Small intestine (tissue), 7 donors: Measurements from ENCODE around the gene NKAIN2. TPM values are rescaled to one million over a fixed set of nuclear protein-coding genes. Genes with fewer than 3 reads are reported as not detected.

ENCODE experiments used
- DNase-seq, 2 donors: peaks; one replicate each; pipeline versions ENCODE4 v3.0.0 to v3.0.0-alpha.2; 2013
- FAIRE-seq: peaks from 2 replicates; lab custom pipeline; 2012; peaks lifted over from hg19 to GRCh38; lab: Jason Lieb, UNC
- H3K27ac ChIP-seq, 3 donors: one replicate each; pipeline ENCODE4 v1.5.1; 2013; ENCODE audit warnings: low read length in 2 of 3, mild to moderate bottlenecking in 2 of 3, control low read depth in 1 of 3, inconsistent platforms in 1 of 3, low read depth in 1 of 3, moderate library complexity in 1 of 3
- H3K27me3 ChIP-seq, 3 donors: one replicate each; pipeline ENCODE4 v1.6.1; 2013; ENCODE audit warnings: low read length in 3 of 3, inconsistent platforms in 1 of 3; ENCODE audit not compliant: control insufficient read depth in 3 of 3, insufficient read depth in 3 of 3
- H3K36me3 ChIP-seq, 3 donors: one replicate each; pipeline ENCODE4 v1.6.1; 2013; ENCODE audit warnings: low read length in 3 of 3, inconsistent platforms in 1 of 3, low read depth in 1 of 3, mild to moderate bottlenecking in 1 of 3, moderate library complexity in 1 of 3; ENCODE audit not compliant: control insufficient read depth in 3 of 3, insufficient read depth in 2 of 3
- H3K4me1 ChIP-seq, 3 donors: one replicate each; pipeline ENCODE4 v1.6.1; 2013; ENCODE audit warnings: low read length in 2 of 3, inconsistent platforms in 1 of 3, low read depth in 1 of 3, mild to moderate bottlenecking in 1 of 3, moderate library complexity in 1 of 3; ENCODE audit not compliant: control insufficient read depth in 3 of 3, insufficient read depth in 2 of 3
- H3K4me3 ChIP-seq, 3 donors: one replicate each; pipeline ENCODE4 v1.5.1; 2013; ENCODE audit warnings: low read length in 3 of 3, control low read depth in 1 of 3, inconsistent platforms in 1 of 3, low read depth in 1 of 3, mild to moderate bottlenecking in 1 of 3, moderate library complexity in 1 of 3
- H3K9me3 ChIP-seq, 2 donors: one replicate each; pipeline ENCODE4 v1.6.1; 2013; ENCODE audit warnings: low read depth in 1 of 2, low read length in 1 of 2; ENCODE audit not compliant: control insufficient read depth in 2 of 2, insufficient read depth in 1 of 2
- WGBS, 3 donors: extraction: QIAGEN DNeasy Blood & Tissue Kit; methylation state at CpG; one replicate each; pipeline ENCODE4 v1.1.7; 2013; 5-methylcytosine and 5-hydroxymethylcytosine counted together
- polyA plus RNA-seq, 4 donors: library from polyadenylated mRNA; stranded (reverse) in 3 of 4; unstranded in 1 of 4; fragments of 200-250 nt in 3 of 4; fragments of 120-200 nt in 1 of 4; gene quantifications; one replicate each; pipeline versions ENCODE4 v1.2.1 to v1.2.3, GENCODE V29; 2013
- donor health status: healthy with polysubstance abuse.
- donor health status: control.
- donor health status: control.
- donor health status: Bipolar disorder and iron deficiency.
- donor health status: healthy.

Gene NKAIN2
- polyA plus RNA-seq, 4 donors: 0.16 to 1.4 (median 0.19) TPM; not detected in 1

GRCh38 chr6:124674042-124674441 is 870.4 kb downstream of the NKAIN2 start:
- Histone ChIP-seq H3K9me3 (peaks cover 0 to 7% of the 10 kb centered on the region in 2 donors), H3K27ac (no peak overlapping the region), H3K27me3 (no peaks in the 10 kb centered on the region), H3K36me3 (no peaks in the 10 kb centered on the region), H3K4me1 (no peaks in the 10 kb centered on the region), H3K4me3 (no peak overlapping the region)
- no peak for DNase-seq
- FAIRE-seq: no peak
- WGBS, 3 donors: 70 to 87% (median 76%) methylated on average over 1 of the region's 1 CpG

- H3K4me3 ChIP-seq: no peak overlapping the region
- 86 to 94% (median 87%) methylated on average over 3 of the region's 3 CpGs for WGBS, 3 donors
- H3K4me1 ChIP-seq: no peaks in the 10 kb centered on the region
- no peak overlapping the region for H3K27ac ChIP-seq
- no peaks in the 10 kb centered on the region for H3K27me3 ChIP-seq
- peaks cover 0 to 11% of the 10 kb centered on the region in 2 donors for H3K9me3 ChIP-seq
- H3K36me3 ChIP-seq: no peaks in the 10 kb centered on the region
- FAIRE-seq (no peak), DNase-seq (no peak)
Observed at GRCh38 chr6:124676033-124676432, 872.4 kb downstream of the NKAIN2 start.

- Histone ChIP-seq H3K9me3 (peaks cover 0 to 11% of the 10 kb centered on the region in 2 donors), H3K27me3 (no peaks in the 10 kb centered on the region), H3K36me3 (no peaks in the 10 kb centered on the region), H3K27ac (no peak overlapping the region), H3K4me3 (no peak overlapping the region), H3K4me1 (no peaks in the 10 kb centered on the region)
- WGBS, 3 donors: 0 to 59% (median 0%) methylated on average over 1 of the region's 1 CpG
- no peak for FAIRE-seq
- DNase-seq: no peak
Observed at GRCh38 chr6:124677874-124678273, 874.2 kb downstream of the NKAIN2 start.

GRCh38 chr6:124679387-124679786 is 875.7 kb downstream of the NKAIN2 start:
- H3K36me3 ChIP-seq: no peaks in the 10 kb centered on the region
- H3K9me3 ChIP-seq: peaks cover 0 to 11% of the 10 kb centered on the region in 2 donors
- no peak for FAIRE-seq

GRCh38 chr6:124682751-124683150 is 879.1 kb downstream of the NKAIN2 start:
- H3K27me3 ChIP-seq: no peaks in the 10 kb centered on the region
- H3K4me1 ChIP-seq: no peaks in the 10 kb centered on the region
- no peak overlapping the region for H3K27ac ChIP-seq
- peaks cover 0 to 11% of the 10 kb centered on the region in 2 donors for H3K9me3 ChIP-seq
- H3K36me3 ChIP-seq: no peaks in the 10 kb centered on the region
- DNase-seq (no peak), FAIRE-seq (no peak)
- no peak overlapping the region for H3K4me3 ChIP-seq
- 75 to 81% (median 78%) methylated on average over 6 of the region's 6 CpGs for WGBS, 3 donors

More at GRCh38 chr6:124679387-124679786, 875.7 kb downstream of the NKAIN2 start:
- WGBS, 3 donors: 63 to 81% (median 66%) methylated on average over 2 of the region's 2 CpGs
- Histone ChIP-seq H3K4me1 (no peaks in the 10 kb centered on the region), H3K27me3 (no peaks in the 10 kb centered on the region), H3K27ac (no peak overlapping the region), H3K4me3 (no peak overlapping the region)
- DNase-seq: no peak

GRCh38 chr6:124683507-124683906 is 879.8 kb downstream of the NKAIN2 start:
- no peaks in the 10 kb centered on the region for H3K4me1 ChIP-seq
- H3K9me3 ChIP-seq: peaks cover 0 to 11% of the 10 kb centered on the region in 2 donors
- H3K27ac ChIP-seq: no peak overlapping the region
- no peaks in the 10 kb centered on the region for H3K36me3 ChIP-seq
- no peak for DNase-seq
- H3K27me3 ChIP-seq: no peaks in the 10 kb centered on the region
- no peak overlapping the region for H3K4me3 ChIP-seq
- 64 to 69% (median 68%) methylated on average over 4 of the region's 4 CpGs for WGBS, 3 donors
- no peak for FAIRE-seq

- no peaks in the 10 kb centered on the region for H3K36me3 ChIP-seq
- H3K4me3 ChIP-seq: no peak overlapping the region
- peaks cover 0 to 4% of the 10 kb centered on the region in 2 donors for H3K9me3 ChIP-seq
- DNase-seq: no peak
- H3K27ac ChIP-seq: no peak overlapping the region
- H3K4me1 ChIP-seq: no peaks in the 10 kb centered on the region
- no peaks in the 10 kb centered on the region for H3K27me3 ChIP-seq
- WGBS, 3 donors: 64 to 80% (median 66%) methylated on average over 2 of the region's 2 CpGs
- FAIRE-seq: no peak
Observed at GRCh38 chr6:124684621-124685020, 881.0 kb downstream of the NKAIN2 start.

GRCh38 chr6:124688369-124688768 is 884.7 kb downstream of the NKAIN2 start:
- H3K9me3 ChIP-seq: peaks cover 0 to 4% of the 10 kb centered on the region in 2 donors
- H3K27me3 ChIP-seq: no peaks in the 10 kb centered on the region
- DNase-seq: no peak
- no peaks in the 10 kb centered on the region for H3K36me3 ChIP-seq
- no peak overlapping the region for H3K27ac ChIP-seq
- no peaks in the 10 kb centered on the region for H3K4me1 ChIP-seq
- no peak overlapping the region for H3K4me3 ChIP-seq
- FAIRE-seq: no peak

- no peaks in the 10 kb centered on the region for H3K9me3 ChIP-seq
- H3K36me3 ChIP-seq: no peaks in the 10 kb centered on the region
- H3K4me1 ChIP-seq: no peaks in the 10 kb centered on the region
- DNase-seq: no peak
- H3K27ac ChIP-seq: no peak overlapping the region
- FAIRE-seq: no peak
- WGBS, 3 donors: 81 to 84% (median 83%) methylated on average over 4 of the region's 4 CpGs
- H3K4me3 ChIP-seq: no peak overlapping the region
- no peaks in the 10 kb centered on the region for H3K27me3 ChIP-seq
Observed at GRCh38 chr6:124694139-124694705, 890.6 kb downstream of the NKAIN2 start.
